Stimulated activated CD8-positive, alpha-beta memory T cell treated with anti-CD3 and anti-CD28 coated beads, Interleukin-4, amount 100 ng/mL, for 48 hours (primary cell): ENCODE measurements around the gene GLUD1.
"Not testable (repeated sequence)": the region's sequence is repeated elsewhere in the genome, so short reads cannot be mapped to it uniquely, and the experiment has no call there.

Experiments used
- DNase-seq: peaks from one replicate; pipeline ENCODE4 v3.0.0-alpha.2; 2020

The GLUD1 gene

GRCh38 chr10:87038786-87039185 lies 55.9 kb downstream of the GLUD1 start:
- no peak for DNase-seq

DNA sequence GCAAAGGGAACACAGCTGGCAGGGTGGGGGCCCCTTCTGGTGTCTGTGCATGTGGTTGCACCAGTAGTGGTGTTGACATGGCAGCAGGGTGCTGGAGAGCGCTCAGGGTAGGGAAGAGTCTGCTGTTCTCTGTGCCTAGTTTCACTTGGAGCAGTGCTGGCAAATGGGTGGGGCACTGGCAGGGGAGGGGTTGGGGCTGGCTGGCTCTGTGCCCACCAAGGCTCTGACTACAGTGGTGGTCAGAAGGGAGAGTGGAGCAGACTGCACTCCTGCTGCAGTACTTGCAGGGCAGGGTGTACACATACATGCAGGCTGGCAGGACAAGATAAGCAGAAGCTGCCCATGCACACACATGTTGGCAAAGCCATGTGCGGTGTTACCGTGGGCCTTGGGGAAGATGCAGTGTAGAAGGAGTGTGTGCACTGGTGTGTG lies 56.3 kb downstream of the GLUD1 start:
- DNase-seq: no peak

DNA sequence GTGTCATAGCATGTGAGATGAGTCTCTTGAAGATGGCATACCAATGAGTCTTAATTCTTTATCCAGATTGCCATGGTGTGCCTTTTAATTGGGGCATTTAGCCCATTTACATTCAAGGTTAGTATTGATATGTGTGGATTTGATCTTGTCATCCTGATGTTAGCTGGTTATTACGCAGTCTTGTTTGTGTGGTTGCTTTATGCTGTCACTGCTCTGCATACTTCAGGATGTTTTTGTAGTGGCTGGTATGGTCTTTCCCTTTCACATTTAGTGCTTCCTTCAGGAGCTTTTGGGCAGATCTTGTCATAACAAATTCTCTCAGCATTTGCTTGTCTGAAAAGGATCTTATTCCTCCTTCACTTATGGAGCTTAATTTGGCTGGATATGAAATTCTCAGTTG lies 58.0 kb downstream of the GLUD1 start:
- DNase-seq: no peak

DNA sequence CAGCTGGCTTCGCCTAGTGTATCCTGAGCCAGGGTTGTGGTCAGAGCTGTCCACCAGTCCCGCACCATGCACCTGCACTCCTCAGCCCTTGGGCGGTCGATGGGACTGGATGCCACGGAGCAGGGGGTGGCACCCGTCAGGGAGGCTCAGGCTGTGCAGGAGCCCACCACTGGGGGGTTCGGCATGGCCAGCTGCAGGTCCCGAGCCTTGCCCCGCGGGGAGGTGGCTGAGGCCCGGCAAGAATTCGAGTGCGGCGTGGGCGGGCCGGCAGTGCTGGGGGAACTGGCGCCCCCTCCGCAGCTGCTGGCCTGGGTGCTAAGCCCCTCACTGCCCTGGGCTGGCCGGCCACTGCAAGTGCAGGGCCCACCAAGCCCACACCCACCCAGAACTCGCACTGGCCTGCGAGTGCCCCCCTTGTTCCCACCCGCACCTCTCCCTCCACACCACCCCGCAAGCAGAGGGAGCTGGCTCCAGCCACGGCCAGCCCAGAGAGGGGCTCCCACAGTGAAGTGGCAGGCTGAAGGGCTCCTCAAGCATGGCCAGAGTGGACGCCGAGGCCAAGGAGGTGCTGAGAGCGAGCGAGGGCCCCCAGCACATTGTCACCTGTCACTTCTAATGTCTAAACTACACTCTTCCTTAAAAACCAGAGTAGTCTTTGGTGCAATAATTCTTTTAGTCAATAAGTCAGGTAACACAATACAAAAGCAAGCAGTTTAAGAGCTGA lies 63.6 kb downstream of the GLUD1 start:
- DNase-seq: no peak

DNA sequence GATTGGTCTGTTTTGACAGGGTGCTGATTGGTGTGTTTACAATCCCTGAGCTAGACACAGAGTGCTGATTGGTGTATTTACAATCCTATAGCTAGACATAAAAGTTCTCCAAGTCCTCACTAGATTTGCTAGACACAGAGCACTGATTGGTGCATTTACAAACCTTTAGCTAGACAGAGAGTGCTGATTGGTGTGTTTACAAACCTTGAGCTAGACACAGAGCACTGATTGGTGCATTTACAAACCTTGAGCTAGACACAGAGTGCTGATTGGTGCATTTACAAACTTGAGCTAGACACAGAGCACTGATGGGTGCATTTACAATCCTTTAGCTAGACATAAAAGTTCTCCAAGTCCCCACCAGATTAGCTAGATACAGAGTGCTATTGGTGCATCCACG lies 64.2 kb downstream of the GLUD1 start:
- DNase-seq: not testable (repeated sequence)

DNA sequence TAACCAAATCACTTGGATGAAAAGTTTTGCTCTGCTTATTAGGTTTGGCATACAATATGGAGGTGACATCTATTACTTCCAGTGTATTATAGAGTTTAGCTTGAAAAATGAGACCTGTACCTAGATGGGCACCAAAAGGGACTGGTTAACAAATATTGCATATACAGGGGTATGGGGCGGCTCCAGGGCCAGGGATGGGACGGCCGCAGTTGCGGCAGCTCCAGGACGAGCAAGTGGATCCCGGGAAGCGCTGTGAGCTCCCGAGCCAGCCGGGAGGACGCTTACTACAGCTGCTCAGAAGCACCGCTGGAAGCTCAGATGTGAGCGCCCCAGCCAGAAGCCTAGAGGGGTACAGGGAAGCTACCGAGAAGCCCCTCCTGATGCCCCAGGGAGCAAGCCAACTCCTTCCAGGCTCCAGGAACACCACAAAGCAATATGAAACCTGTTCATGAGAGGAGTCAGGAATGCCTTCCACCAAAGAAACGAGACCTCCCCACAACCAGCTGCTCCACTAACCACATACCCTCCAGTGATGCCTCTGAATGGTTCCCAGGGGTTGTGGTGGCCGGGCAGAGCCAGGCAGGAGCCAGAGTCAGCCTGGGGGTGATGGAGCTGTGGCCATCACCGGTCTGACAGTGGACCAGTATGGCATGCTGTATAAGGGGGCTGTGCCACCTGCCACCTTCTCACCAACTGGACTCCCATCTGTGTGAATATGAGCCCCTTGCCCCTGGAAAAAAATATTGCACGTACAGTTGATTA lies 67.7 kb downstream of the GLUD1 start:
- DNase-seq: not testable (repeated sequence)

DNA sequence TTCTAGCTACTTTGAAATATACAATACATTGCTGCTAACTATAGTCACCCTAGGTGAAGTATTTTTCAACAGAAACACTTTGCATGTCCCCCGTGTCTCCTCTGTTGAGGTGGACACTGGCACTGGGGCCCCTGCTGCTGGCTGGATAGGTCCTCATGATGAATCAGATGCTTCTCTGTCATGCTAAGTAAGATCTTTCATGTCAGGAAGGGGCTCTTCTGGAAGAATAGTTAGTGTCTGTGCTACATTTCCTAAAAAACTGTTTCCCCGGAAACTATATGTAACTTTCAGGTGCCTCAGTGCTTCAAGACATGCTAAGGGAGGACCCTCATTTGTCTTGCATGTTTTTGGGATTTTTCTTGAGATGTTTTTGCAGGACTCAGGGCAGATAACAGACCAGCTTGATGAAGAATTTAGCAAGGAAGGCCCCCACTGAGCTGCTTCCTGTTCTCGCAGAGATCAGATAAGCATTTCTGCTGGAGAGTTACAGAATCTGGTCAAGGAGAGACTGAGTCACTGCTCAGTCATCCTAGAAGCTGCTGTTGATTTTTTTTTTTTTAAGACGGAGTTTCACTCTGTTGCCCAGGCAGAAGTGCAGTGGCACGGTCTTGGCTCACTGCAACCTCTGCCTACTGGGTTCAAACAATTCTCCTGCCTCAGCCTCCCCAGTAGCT lies 69.2 kb downstream of the GLUD1 start:
- DNase-seq: peak; percentile 37

GRCh38 chr10:87020056-87020455 lies 74.6 kb downstream of the GLUD1 start, which contains the start of gene FAM25A:
TSS of gene FAM25A (plus strand) at chr10:87020294. CDS start at chr10:87020325, 31 bp downstream.
- not testable (repeated sequence) for DNase-seq

DNA sequence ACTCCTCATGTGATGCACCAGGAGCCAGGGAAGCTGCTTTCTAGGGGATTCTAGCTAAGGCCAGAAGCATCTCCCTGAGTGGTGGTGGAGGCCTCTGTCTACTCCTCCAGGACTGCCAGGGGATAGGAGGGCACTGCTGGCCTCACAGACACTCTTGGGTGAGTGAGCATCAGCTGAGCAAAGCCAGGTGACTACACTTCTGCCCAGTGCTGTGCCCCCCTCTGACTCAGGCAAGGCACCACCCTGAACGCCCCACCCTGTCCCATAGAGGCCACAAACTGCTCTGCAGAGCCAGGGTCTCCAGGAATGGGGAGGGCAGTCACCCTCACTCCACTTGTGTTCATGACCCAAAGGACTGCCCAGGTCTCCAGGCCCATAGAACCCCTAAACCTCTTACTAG lies 75.1 kb downstream of the GLUD1 start:
- not testable (repeated sequence) for DNase-seq

GRCh38 chr10:87019066-87019465 lies 75.6 kb downstream of the GLUD1 start:
- DNase-seq: not testable (repeated sequence)

- DNase-seq: not testable (repeated sequence)
Measured at GRCh38 chr10:87018127-87018526, 76.5 kb downstream of the GLUD1 start.

DNA sequence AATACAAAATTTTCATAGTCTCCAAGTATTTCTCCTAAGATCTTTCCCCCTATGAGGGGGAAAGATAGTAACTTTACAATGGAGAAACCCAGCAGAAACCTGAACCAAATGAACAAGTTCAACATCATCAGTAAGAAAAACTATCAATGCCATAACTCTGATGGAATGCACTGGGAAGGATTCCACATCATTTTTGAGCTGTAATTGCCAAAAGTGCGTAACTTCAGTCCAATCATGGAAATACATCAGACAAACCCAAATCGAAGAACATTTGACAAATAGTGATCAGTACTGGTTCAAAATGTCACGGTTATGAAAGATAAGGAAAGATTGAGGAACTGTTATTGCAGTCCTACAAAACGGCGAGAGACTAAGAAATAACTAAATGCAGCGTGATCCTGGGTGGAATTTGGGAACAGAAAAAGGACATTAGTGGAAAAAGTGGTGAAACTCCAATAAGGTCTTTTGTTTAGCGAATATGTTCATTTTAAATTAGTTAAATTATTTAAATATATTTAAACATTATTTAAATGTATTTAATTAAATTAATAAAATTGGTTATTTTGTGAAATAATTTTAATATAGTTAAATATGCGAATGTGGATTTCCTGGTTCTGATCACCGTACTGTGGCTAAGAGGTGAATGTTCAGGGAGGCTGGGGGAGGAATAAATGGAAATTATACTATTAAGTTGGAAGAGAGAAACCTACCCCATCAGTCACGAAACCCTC lies 79.5 kb downstream of the GLUD1 start:
- DNase-seq: not testable (repeated sequence)

DNA sequence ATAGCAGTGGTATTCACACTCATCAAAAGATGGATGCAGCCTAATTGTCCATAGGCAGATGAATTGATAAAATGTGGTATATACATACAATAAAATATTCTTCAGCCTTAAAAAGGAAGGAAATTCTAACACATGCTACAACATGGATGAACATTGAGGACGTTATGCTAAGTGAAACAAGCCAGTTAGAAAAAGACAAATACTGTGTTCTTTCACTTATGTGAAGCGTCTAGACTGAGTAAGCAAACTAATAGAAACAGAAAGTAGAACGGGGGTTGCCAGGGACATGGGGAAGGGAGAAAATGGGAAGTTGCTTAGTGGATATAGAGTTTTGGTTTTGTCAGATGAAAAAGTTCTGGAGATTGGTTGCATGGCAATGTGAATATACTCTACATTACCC lies 81.1 kb downstream of the GLUD1 start:
- DNase-seq: not testable (repeated sequence)

- DNase-seq: not testable (repeated sequence)
Measured at GRCh38 chr10:87009134-87009696, 85.4 kb downstream of the GLUD1 start.

DNA sequence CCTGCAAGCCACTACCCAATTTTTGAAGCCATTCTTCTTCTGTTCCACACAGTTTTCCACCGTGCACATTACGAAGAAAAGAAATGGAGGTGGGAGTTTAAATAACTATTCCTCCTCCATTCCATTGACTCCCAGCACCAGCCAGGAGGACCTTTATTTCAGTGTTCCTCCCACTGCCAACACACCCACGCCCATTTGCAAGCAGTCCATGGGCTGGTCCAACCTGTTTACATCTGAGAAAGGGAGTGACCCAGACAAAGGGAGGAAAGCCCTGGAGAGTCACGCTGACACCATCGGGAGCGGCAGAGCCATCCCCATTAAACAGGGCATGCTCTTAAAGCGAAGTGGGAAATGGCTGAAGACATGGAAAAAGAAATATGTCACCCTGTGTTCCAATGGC lies 86.3 kb downstream of the GLUD1 start:
- not testable (repeated sequence) for DNase-seq

GRCh38 chr10:87007674-87008073 lies 87.0 kb downstream of the GLUD1 start:
- DNase-seq: not testable (repeated sequence)

- DNase-seq: not testable (repeated sequence)
Measured at GRCh38 chr10:87007124-87007523, 87.5 kb downstream of the GLUD1 start.

- DNase-seq: no peak
Measured at GRCh38 chr10:87000491-87000890, 94.2 kb downstream of the GLUD1 start.
